ENCODE data around the gene CDS1.

Gene CDS1

GRCh38 chr4:84597450-84597849, 14.5 kb downstream of the CDS1 start:
- FAIRE-seq = no peak
- DNase-seq (ENCODE audit: insufficient read length, low spot score) = no peak
- TF ChIP-seq POLR2AphosphoS5 (IDR thresholded peaks at IDR 0.05; ENCODE audit: low read depth, low read length) (no peak), PAX5 (IDR thresholded peaks at IDR 0.05; ENCODE audit: insufficient read depth, low read length, severe bottlenecking) (no peak), POU2F2 (IDR thresholded peaks at IDR 0.05; ENCODE audit: low read depth, low read length) (no peak), POLR2A (IDR thresholded peaks at IDR 0.05; ENCODE audit: low read depth, low read length) (no peak), SPI1 (IDR thresholded peaks at IDR 0.05; ENCODE audit: low read depth, low read length) (no peak), TAF1 (IDR thresholded peaks at IDR 0.05; ENCODE audit: low read depth, low read length) (no peak)

DNA sequence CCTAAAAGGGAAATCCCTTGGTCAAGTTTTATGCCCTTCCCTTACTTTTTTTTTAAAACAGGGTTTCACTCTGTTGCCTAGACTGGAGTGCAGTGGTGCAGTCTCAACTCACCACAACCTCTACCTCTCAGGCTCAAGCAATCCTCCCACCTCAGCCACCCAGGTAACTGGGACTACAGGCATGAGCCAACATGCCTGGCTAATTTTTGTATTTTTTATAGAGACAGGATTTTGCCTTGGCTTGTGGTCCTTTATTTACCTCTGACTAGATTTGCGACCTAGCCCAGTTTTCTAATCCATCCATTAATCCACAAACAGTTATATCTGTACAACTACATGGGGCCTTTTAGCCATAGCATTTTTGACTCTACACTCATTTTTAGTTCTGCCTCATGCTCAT, 23.7 kb downstream of the CDS1 start:
- no peak for TF ChIP-seq TAF1 (IDR thresholded peaks at IDR 0.05; ENCODE audit: low read depth, low read length)
- FAIRE-seq (no peak), DNase-seq (ENCODE audit: insufficient read length, low spot score) (no peak)

DNA sequence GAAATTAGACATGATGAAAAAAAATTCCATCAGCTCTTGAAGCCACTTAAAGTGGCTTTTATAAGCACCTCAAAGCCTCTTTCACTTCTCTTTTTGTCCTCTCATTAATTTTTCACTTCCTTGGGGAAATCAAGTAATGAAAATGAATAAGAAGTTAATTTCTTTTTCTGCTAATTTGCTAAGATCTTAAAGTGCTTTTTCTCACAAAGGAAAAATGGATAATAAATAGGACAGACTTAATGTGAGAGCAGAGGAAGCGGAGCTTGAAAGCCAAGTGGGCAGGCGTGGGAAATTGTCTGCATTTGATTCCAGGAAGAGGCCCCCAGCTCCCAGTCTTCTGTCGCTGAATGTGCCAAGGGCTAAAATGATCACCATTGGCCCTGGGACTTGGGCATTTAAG, 28.6 kb downstream of the CDS1 start:
- DNase-seq (ENCODE audit: insufficient read length, low spot score) (no peak), FAIRE-seq (no peak)
- TF ChIP-seq PAX5 (IDR thresholded peaks at IDR 0.05; ENCODE audit: insufficient read depth, low read length, severe bottlenecking) (no peak), SPI1 (IDR thresholded peaks at IDR 0.05; ENCODE audit: low read depth, low read length) (no peak), POU2F2 (IDR thresholded peaks at IDR 0.05; ENCODE audit: low read depth, low read length) (no peak), POLR2A (IDR thresholded peaks at IDR 0.05; ENCODE audit: low read depth, low read length) (no peak), POLR2AphosphoS5 (IDR thresholded peaks at IDR 0.05; ENCODE audit: low read depth, low read length) (no peak), TAF1 (IDR thresholded peaks at IDR 0.05; ENCODE audit: low read depth, low read length) (no peak)

- DNase-seq (ENCODE audit: insufficient read length, low spot score) (no peak), FAIRE-seq (no peak)
These were observed 32.0 kb downstream of the CDS1 start for GRCh38 chr4:84614891-84615290.

DNA sequence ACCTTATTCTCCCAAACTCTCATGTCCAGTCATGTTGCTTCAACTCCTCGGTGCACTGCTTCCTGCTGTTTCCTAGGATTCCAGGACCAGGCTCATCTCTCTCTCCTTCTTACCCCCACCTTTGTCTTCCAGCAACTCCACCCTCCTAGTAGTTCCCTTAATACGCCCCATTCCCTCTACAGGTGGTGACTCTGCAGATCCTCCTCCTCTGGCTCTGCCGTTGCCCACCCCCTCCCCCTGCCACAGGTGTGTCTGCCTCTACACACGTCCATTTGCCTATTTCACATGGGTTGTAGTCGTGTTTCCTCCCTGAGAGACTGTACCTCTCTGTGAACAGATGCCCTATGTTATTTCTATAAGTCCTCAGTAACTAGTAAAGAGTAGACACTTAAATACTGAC, 32.4 kb downstream of the CDS1 start:
- TF ChIP-seq POLR2A (IDR thresholded peaks at IDR 0.05; ENCODE audit: low read depth, low read length) (no peak), POLR2AphosphoS5 (IDR thresholded peaks at IDR 0.05; ENCODE audit: low read depth, low read length) (no peak), TAF1 (IDR thresholded peaks at IDR 0.05; ENCODE audit: low read depth, low read length) (no peak), SPI1 (IDR thresholded peaks at IDR 0.05; ENCODE audit: low read depth, low read length) (no peak), POU2F2 (IDR thresholded peaks at IDR 0.05; ENCODE audit: low read depth, low read length) (no peak), PAX5 (IDR thresholded peaks at IDR 0.05; ENCODE audit: insufficient read depth, low read length, severe bottlenecking) (no peak)
- FAIRE-seq (no peak), DNase-seq (ENCODE audit: insufficient read length, low spot score) (no peak)

More at GRCh38 chr4:84614891-84615290, 32.0 kb downstream of the CDS1 start:
- TF ChIP-seq POLR2A (IDR thresholded peaks at IDR 0.05; ENCODE audit: low read depth, low read length) (no peak), POU2F2 (IDR thresholded peaks at IDR 0.05; ENCODE audit: low read depth, low read length) (no peak), POLR2AphosphoS5 (IDR thresholded peaks at IDR 0.05; ENCODE audit: low read depth, low read length) (no peak), TAF1 (IDR thresholded peaks at IDR 0.05; ENCODE audit: low read depth, low read length) (no peak), SPI1 (IDR thresholded peaks at IDR 0.05; ENCODE audit: low read depth, low read length) (no peak), PAX5 (IDR thresholded peaks at IDR 0.05; ENCODE audit: insufficient read depth, low read length, severe bottlenecking) (no peak)

- FAIRE-seq (no peak), DNase-seq (ENCODE audit: insufficient read length, low spot score) (no peak)
- no peak for TF ChIP-seq PAX5 (IDR thresholded peaks at IDR 0.05; ENCODE audit: insufficient read depth, low read length, severe bottlenecking)
- TF ChIP-seq POU2F2 (IDR thresholded peaks at IDR 0.05; ENCODE audit: low read depth, low read length) = no peak
- TF ChIP-seq POLR2A (IDR thresholded peaks at IDR 0.05; ENCODE audit: low read depth, low read length) = no peak
- TF ChIP-seq POLR2AphosphoS5 (IDR thresholded peaks at IDR 0.05; ENCODE audit: low read depth, low read length) = no peak
- TF ChIP-seq SPI1 (IDR thresholded peaks at IDR 0.05; ENCODE audit: low read depth, low read length) = no peak
- no peak for TF ChIP-seq TAF1 (IDR thresholded peaks at IDR 0.05; ENCODE audit: low read depth, low read length)
These were observed 40.0 kb downstream of the CDS1 start for GRCh38 chr4:84622959-84623358.

DNA sequence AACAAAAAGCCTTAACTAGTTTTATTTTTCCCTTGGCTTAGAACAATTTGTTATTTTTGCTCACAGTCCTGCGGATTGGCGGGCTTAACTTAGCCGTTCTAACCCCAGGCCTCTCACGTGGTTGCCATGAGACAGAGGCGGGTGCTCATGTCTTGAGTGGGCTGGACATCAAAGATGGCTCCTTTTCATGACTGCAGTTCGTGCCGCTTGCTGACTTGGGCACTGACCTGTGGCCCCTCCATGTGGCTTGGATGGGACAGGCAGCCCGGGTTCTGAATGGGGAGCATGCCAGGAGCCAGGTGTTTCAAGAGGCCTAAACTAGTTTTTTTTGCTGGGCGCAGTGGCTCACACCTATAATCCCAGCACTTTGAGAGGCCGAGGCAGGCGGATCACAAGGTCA, 40.7 kb downstream of the CDS1 start:
- TF ChIP-seq TAF1 (IDR thresholded peaks at IDR 0.05; ENCODE audit: low read depth, low read length) (no peak), POLR2AphosphoS5 (IDR thresholded peaks at IDR 0.05; ENCODE audit: low read depth, low read length) (no peak), PAX5 (IDR thresholded peaks at IDR 0.05; ENCODE audit: insufficient read depth, low read length, severe bottlenecking) (no peak), POU2F2 (IDR thresholded peaks at IDR 0.05; ENCODE audit: low read depth, low read length) (no peak), POLR2A (IDR thresholded peaks at IDR 0.05; ENCODE audit: low read depth, low read length) (no peak), SPI1 (IDR thresholded peaks at IDR 0.05; ENCODE audit: low read depth, low read length) (no peak)
- FAIRE-seq (no peak), DNase-seq (ENCODE audit: insufficient read length, low spot score) (no peak)

GRCh38 chr4:84626673-84627072, 43.7 kb downstream of the CDS1 start:
- DNase-seq (ENCODE audit: insufficient read length, low spot score) = no peak
- no peak for FAIRE-seq
- TF ChIP-seq TAF1 (IDR thresholded peaks at IDR 0.05; ENCODE audit: low read depth, low read length) (no peak), PAX5 (IDR thresholded peaks at IDR 0.05; ENCODE audit: insufficient read depth, low read length, severe bottlenecking) (no peak), SPI1 (IDR thresholded peaks at IDR 0.05; ENCODE audit: low read depth, low read length) (no peak), POLR2AphosphoS5 (IDR thresholded peaks at IDR 0.05; ENCODE audit: low read depth, low read length) (no peak), POU2F2 (IDR thresholded peaks at IDR 0.05; ENCODE audit: low read depth, low read length) (no peak), POLR2A (IDR thresholded peaks at IDR 0.05; ENCODE audit: low read depth, low read length) (no peak)

GRCh38 chr4:84631573-84631972, 48.6 kb downstream of the CDS1 start:
- DNase-seq (ENCODE audit: insufficient read length, low spot score) (no peak), FAIRE-seq (no peak)
- TF ChIP-seq SPI1 (IDR thresholded peaks at IDR 0.05; ENCODE audit: low read depth, low read length) = no peak
- TF ChIP-seq PAX5 (IDR thresholded peaks at IDR 0.05; ENCODE audit: insufficient read depth, low read length, severe bottlenecking) = no peak
- no peak for TF ChIP-seq POU2F2 (IDR thresholded peaks at IDR 0.05; ENCODE audit: low read depth, low read length)

GRCh38 chr4:84632092-84632491, 49.2 kb downstream of the CDS1 start:
- TF ChIP-seq POLR2A (IDR thresholded peaks at IDR 0.05; ENCODE audit: low read depth, low read length) = no peak
- DNase-seq (ENCODE audit: insufficient read length, low spot score) (no peak), FAIRE-seq (no peak)

GRCh38 chr4:84634961-84635360, 52.0 kb downstream of the CDS1 start:
- DNase-seq (ENCODE audit: insufficient read length, low spot score) (no peak), FAIRE-seq (no peak)
- TF ChIP-seq POLR2AphosphoS5 (IDR thresholded peaks at IDR 0.05; ENCODE audit: low read depth, low read length) = no peak
